HG03354 (cell line): ENCODE measurements around the gene CLMN.

ENCODE experiments used
- ATAC-seq: cut with Tn5 transposase; IDR thresholded peaks from one replicate; pipeline ENCODE4 v1.9.1; 2021; ENCODE audit warnings: mild to moderate bottlenecking; ENCODE audit not compliant: unreplicated experiment, poor library complexity, severe bottlenecking

CLMN gene

GRCh38 chr14:95254288-95254687 is 65.4 kb downstream of the CLMN start:
- ATAC-seq, result no peak

- ATAC-seq, result no peak
Measured at GRCh38 chr14:95253039-95253630, 66.6 kb downstream of the CLMN start.

- no peak for ATAC-seq
Measured at GRCh38 chr14:95252219-95252618, 67.5 kb downstream of the CLMN start.

GRCh38 chr14:95250936-95251335 is 68.8 kb downstream of the CLMN start:
- ATAC-seq, result no peak

- ATAC-seq, result no peak
Measured at GRCh38 chr14:95250140-95250769, 69.5 kb downstream of the CLMN start.

GRCh38 chr14:95248432-95248831 is 71.3 kb downstream of the CLMN start:
- ATAC-seq, result no peak

GRCh38 chr14:95246870-95247269 is 72.8 kb downstream of the CLMN start:
- ATAC-seq, result no peak

- ATAC-seq, result no peak
Measured at GRCh38 chr14:95245334-95245733, 74.4 kb downstream of the CLMN start.

- no peak for ATAC-seq
Measured at GRCh38 chr14:95244587-95244986, 75.1 kb downstream of the CLMN start.

GRCh38 chr14:95242870-95243269 is 76.8 kb downstream of the CLMN start:
- ATAC-seq, result no peak

- ATAC-seq, result no peak
Measured at GRCh38 chr14:95240859-95241813, 78.6 kb downstream of the CLMN start.

- no peak for ATAC-seq
Measured at GRCh38 chr14:95238487-95239298, 81.0 kb downstream of the CLMN start.

GRCh38 chr14:95237958-95238340 is 81.8 kb downstream of the CLMN start:
- ATAC-seq, result no peak

- ATAC-seq, result no peak
Measured at GRCh38 chr14:95237121-95237957, 82.4 kb downstream of the CLMN start.

- ATAC-seq, result no peak
Measured at GRCh38 chr14:95236221-95236620, 83.5 kb downstream of the CLMN start.

- no peak for ATAC-seq
Measured at GRCh38 chr14:95235767-95236166, 83.9 kb downstream of the CLMN start.

- no peak for ATAC-seq
Measured at GRCh38 chr14:95235351-95235750, 84.4 kb downstream of the CLMN start.

GRCh38 chr14:95234426-95234825 is 85.3 kb downstream of the CLMN start:
- ATAC-seq, result no peak

GRCh38 chr14:95233702-95234241 is 85.9 kb downstream of the CLMN start:
- ATAC-seq, result peak; percentile 97
